PC-3 (cell line): ENCODE data around the gene AIFM3. TPM values are rescaled to one million over a fixed set of nuclear protein-coding genes. Genes with fewer than 3 reads are reported as not detected.
A peak's percentile ranks its signal among the peaks of the same experiment; 100 is the strongest.

Source experiments
- ATAC-seq: fragments of 200-7000 bp; cut with Tn5 transposase; 2 replicates; pipeline ENCODE4 v1.9.1; 2020; ENCODE audit warnings: mild to moderate bottlenecking, moderate library complexity
- BruUV-seq: library from RNA; stranded (reverse); fragments of 400-500 nt; replicated peaks from 2 replicates; lab custom pipeline; 2021; lab: Mats Ljungman, UMichigan
- CTCF ChIA-PET: fragments of 300-600 bp; sonication (Branson Sonifier 250); formaldehyde crosslinking; loops from one replicate; lab custom pipeline; 2022; ENCODE audit warnings: antibody characterized with exemption; lab: Charles Lee
- POLR2A ChIA-PET: fragments of 300-600 bp; sonication (Branson Sonifier 250); formaldehyde crosslinking; loops from one replicate; lab custom pipeline; 2022; ENCODE audit warnings: antibody characterized with exemption; ENCODE audit not compliant: unreplicated experiment; lab: Charles Lee
- DNase-seq: peaks from one replicate; pipeline ENCODE4 v3.0.0-alpha.2; 2015
- H2AFZ ChIP-seq: fragments of 300-600 bp; sonication (generic); 2 replicates; pipeline ENCODE4 v1.6.0; 2016; ENCODE audit warnings: antibody characterized with exemption, low read length
- H3F3A ChIP-seq: fragments of 300-600 bp; sonication (generic); one replicate; pipeline ENCODE4 v1.6.0; 2017; ENCODE audit warnings: antibody characterized with exemption, low read length, control low read depth, mild to moderate bottlenecking; ENCODE audit not compliant: unreplicated experiment
- H3K27ac ChIP-seq: fragments of 300-600 bp; sonication (generic); 2 replicates; pipeline ENCODE4 v1.5.1; 2016; ENCODE audit warnings: mild to moderate bottlenecking, low read length
- H3K27me3 ChIP-seq: fragments of 300-600 bp; sonication (generic); 2 replicates; pipeline ENCODE4 v1.6.1; 2016; ENCODE audit warnings: low read length, mixed read lengths
- H3K36me3 ChIP-seq: fragments of 300-600 bp; sonication (generic); 2 replicates; pipeline ENCODE4 v1.6.1; 2016; ENCODE audit warnings: low read depth, mixed run types, low read length, mixed read lengths
- H3K4me1 ChIP-seq: fragments of 300-600 bp; sonication (generic); 2 replicates; pipeline ENCODE4 v1.5.1; 2016; ENCODE audit warnings: low read length; ENCODE audit not compliant: insufficient read depth
- H3K4me2 ChIP-seq: fragments of 300-600 bp; sonication (generic); 2 replicates; pipeline ENCODE4 v1.6.0; 2016; ENCODE audit warnings: low read length
- H3K4me3 ChIP-seq: fragments of 300-600 bp; sonication (generic); 2 replicates; pipeline ENCODE4 v1.5.1; 2016; ENCODE audit warnings: mild to moderate bottlenecking, low read length, mixed read lengths
- H3K79me2 ChIP-seq: fragments of 300-600 bp; sonication (generic); 2 replicates; pipeline ENCODE4 v1.6.1; 2017; ENCODE audit warnings: low read length, mixed read lengths
- H3K9ac ChIP-seq: fragments of 300-600 bp; sonication (generic); 2 replicates; pipeline ENCODE4 v1.6.0; 2016; ENCODE audit warnings: mild to moderate bottlenecking, low read length
- H3K9me2 ChIP-seq: fragments of 300-600 bp; sonication (generic); replicated peaks from 2 replicates; pipeline ENCODE4 v1.6.1; 2016; ENCODE audit warnings: mixed run types, low read length, mixed read lengths
- H3K9me3 ChIP-seq: fragments of 300-600 bp; sonication (generic); 2 replicates; pipeline ENCODE4 v1.6.1; 2016; ENCODE audit warnings: low read length, mixed read lengths
- H4K20me1 ChIP-seq: fragments of 300-600 bp; sonication (generic); 2 replicates; pipeline ENCODE4 v1.6.1; 2016; ENCODE audit warnings: low read length, mixed read lengths
- EZH2 ChIP-seq: fragments of 300-600 bp; sonication (generic); IDR thresholded peaks from one replicate; pipeline ENCODE4 v1.6.1; 2017; ENCODE audit warnings: antibody characterized with exemption, mild to moderate bottlenecking, low read length; ENCODE audit not compliant: unreplicated experiment
- EZH2phosphoT487 ChIP-seq: fragments of 300-600 bp; sonication (generic); IDR thresholded peaks from 2 replicates; pipeline ENCODE4 v1.6.1; 2018; ENCODE audit warnings: mild to moderate bottlenecking, antibody characterized with exemption, low read length, borderline replicate concordance
- intact Hi-C: fragments of 100-400 bp; cut with micrococcal nuclease; formaldehyde crosslinking; loops from 2 replicates; pipeline ENCODE4 v1.9.0; 2023
- total RNA-seq: library from RNA; depleted of rRNA; stranded (reverse); fragments of >200 nt; gene quantifications from 2 replicates; pipeline ENCODE4 v1.2.3, GENCODE V29; 2014
- TF ChIP-seq, protein P1 (sequence below): fragments of 300-600 bp; sonication (generic); conservative IDR thresholded peaks from 2 replicates; pipeline ENCODE4 v1.5.1; 2017; ENCODE audit warnings: antibody characterized with exemption, low read depth, mild to moderate bottlenecking, low read length

AIFM3 gene
- total RNA-seq, 1 experiment from 2014 or later = 1.5 TPM

DNA sequence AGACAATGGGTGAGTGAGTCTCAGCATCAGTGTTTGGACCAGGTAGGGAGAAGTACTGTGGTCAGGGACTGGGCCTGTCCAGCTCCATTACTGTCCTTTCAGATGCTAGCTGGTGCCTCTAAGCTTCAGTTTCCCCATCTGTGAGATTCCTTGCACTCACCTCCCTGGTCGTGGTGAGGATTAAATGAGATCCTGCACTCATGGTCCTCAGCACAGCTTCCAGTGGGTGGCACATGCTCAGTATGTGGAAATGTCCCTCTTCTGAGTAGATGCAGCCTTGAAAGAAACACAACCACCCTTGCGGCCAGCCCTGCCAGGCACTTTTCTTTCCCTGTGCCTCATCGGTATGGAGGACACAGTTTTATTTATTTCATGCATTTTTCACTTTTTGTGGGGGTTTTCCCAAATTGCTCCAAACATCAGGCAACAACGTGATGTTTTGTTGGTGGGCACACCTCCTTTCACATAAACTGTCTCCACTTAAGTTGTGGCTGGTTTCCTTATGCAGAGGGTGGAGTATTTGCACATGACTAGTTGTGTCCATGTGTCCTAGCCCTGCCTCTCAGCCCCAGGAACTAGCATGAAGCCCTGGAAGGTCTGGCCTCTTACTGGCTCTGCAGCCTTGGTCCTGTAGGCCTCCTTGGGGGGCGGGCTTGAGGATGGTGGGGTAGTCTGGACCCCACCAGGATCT, 16.2 kb downstream of the AIFM3 start:
- no peaks in the 10 kb centered on the region for H4K20me1 ChIP-seq
- peak overlapping the region; percentile 99 for H3K4me2 ChIP-seq
- BruUV-seq = no TSS peak
- H3K27ac ChIP-seq = no peak overlapping the region
- no peaks in the 10 kb centered on the region for H3K9me3 ChIP-seq
- intact Hi-C loops = no loop called here
- H3K9me2 ChIP-seq = no peaks in the 10 kb centered on the region
- H3K36me3 ChIP-seq = no peaks in the 10 kb centered on the region; the same call in 1 of the 2 replicates
- peak overlapping the region; percentile 89; the same call in 1 of the 2 replicates for H2AFZ ChIP-seq
- H3K79me2 ChIP-seq = peaks cover 16% of the 10 kb centered on the region
- ChIA-PET CTCF (no interaction called here), POLR2A (no interaction called here)
- peak overlapping the region; percentile 80 for H3K4me3 ChIP-seq
- no peaks in the 10 kb centered on the region for H3F3A ChIP-seq
- H3K27me3 ChIP-seq = no peaks in the 10 kb centered on the region
- H3K9ac ChIP-seq = peak overlapping the region; percentile 88; the same call in 1 of the 2 replicates
- peaks cover 13% of the 10 kb centered on the region for H3K4me1 ChIP-seq
- ATAC-seq (no peak), DNase-seq (no peak)
- TF ChIP-seq, protein P1, sequence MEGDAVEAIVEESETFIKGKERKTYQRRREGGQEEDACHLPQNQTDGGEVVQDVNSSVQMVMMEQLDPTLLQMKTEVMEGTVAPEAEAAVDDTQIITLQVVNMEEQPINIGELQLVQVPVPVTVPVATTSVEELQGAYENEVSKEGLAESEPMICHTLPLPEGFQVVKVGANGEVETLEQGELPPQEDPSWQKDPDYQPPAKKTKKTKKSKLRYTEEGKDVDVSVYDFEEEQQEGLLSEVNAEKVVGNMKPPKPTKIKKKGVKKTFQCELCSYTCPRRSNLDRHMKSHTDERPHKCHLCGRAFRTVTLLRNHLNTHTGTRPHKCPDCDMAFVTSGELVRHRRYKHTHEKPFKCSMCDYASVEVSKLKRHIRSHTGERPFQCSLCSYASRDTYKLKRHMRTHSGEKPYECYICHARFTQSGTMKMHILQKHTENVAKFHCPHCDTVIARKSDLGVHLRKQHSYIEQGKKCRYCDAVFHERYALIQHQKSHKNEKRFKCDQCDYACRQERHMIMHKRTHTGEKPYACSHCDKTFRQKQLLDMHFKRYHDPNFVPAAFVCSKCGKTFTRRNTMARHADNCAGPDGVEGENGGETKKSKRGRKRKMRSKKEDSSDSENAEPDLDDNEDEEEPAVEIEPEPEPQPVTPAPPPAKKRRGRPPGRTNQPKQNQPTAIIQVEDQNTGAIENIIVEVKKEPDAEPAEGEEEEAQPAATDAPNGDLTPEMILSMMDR = no peak
- TF ChIP-seq EZH2 = no peak
- no peak for TF ChIP-seq EZH2phosphoT487

DNA sequence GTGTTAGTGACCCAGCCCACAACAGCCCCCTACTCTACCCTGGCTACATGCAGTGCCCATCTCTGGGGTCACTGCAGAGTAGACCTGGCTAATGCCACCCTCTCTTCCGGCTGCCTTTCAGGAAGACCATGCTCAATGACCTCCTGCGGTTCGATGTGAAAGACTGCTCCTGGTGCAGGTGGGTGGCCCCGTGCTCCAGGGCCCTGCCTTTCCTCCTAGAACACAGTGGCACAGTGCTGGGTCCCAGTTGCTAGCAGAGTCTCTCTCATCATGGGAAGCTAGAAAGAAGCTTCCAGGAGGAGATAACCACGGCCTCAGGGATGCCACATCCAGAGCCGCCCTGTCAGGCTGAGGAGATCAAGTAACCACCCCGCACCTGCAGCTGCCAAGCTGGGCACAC, 18.7 kb downstream of the AIFM3 start:
- TF ChIP-seq, protein P1 = no peak
- TF ChIP-seq EZH2 (no peak), EZH2phosphoT487 (no peak)
- POLR2A ChIA-PET = no interaction called here
- Histone ChIP-seq H3K9me2 (no peaks in the 10 kb centered on the region), H3K79me2 (peaks cover 16% of the 10 kb centered on the region), H3F3A (no peaks in the 10 kb centered on the region), H4K20me1 (no peaks in the 10 kb centered on the region), H3K27me3 (no peaks in the 10 kb centered on the region), H3K9me3 (no peaks in the 10 kb centered on the region), H2AFZ (no peak overlapping the region), H3K27ac (no peak overlapping the region), H3K36me3 (no peaks in the 10 kb centered on the region; the same call in 1 of the 2 replicates), H3K9ac (no peak overlapping the region), H3K4me2 (no peak overlapping the region), H3K4me1 (peaks cover 13% of the 10 kb centered on the region), H3K4me3 (no peak overlapping the region)
- no TSS peak for BruUV-seq
- no peak for DNase-seq
- ATAC-seq = no peak
- CTCF ChIA-PET = no interaction called here
- intact Hi-C loops = no loop called here

DNA sequence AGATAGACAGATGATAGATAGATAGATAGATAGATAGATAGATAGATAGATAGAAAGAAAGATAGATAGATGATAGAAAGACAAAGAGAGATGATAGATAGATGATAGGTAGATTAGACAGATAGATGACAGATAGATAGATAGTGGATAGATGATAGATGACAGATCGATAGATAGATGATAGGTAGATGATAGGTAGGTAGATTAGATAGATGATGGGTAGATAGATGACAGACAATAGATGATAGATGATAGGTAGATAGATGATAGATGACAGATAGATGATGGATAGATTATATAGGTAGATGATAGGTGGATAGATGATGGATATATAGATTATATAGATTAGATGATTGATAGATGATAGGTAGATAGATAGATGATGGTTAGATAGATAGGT, 19.3 kb downstream of the AIFM3 start:
- H3K79me2 ChIP-seq = peaks cover 16% of the 10 kb centered on the region
- BruUV-seq = no TSS peak
- H3F3A ChIP-seq = no peaks in the 10 kb centered on the region
- no peaks in the 10 kb centered on the region for H3K9me2 ChIP-seq
- no peaks in the 10 kb centered on the region for H3K27me3 ChIP-seq
- H2AFZ ChIP-seq = no peak overlapping the region
- H3K4me2 ChIP-seq = no peak overlapping the region
- H3K4me3 ChIP-seq = no peak overlapping the region
- CTCF ChIA-PET = no interaction called here
- TF ChIP-seq EZH2 (no peak), EZH2phosphoT487 (no peak)
- TF ChIP-seq, protein P1 = no peak
- peaks cover 10% of the 10 kb centered on the region for H3K4me1 ChIP-seq
- ATAC-seq (no peak), DNase-seq (no peak)
- intact Hi-C loops = no loop called here
- H3K36me3 ChIP-seq = no peaks in the 10 kb centered on the region; the same call in 1 of the 2 replicates
- no peak overlapping the region for H3K27ac ChIP-seq
- no peak overlapping the region for H3K9ac ChIP-seq
- H4K20me1 ChIP-seq = no peaks in the 10 kb centered on the region
- H3K9me3 ChIP-seq = no peaks in the 10 kb centered on the region
- POLR2A ChIA-PET = no interaction called here
